ENCODE measurements around the gene SHD. TPM values are rescaled to one million over a fixed set of nuclear protein-coding genes. Genes with fewer than 3 reads are reported as not detected.

SHD gene
- total and polyA plus RNA-seq, 2 of the 8 experiments (the other 6 are each of a cell fraction or from before 2014, with no cell fraction given), result 5.8 to 10.7 TPM

DNA sequence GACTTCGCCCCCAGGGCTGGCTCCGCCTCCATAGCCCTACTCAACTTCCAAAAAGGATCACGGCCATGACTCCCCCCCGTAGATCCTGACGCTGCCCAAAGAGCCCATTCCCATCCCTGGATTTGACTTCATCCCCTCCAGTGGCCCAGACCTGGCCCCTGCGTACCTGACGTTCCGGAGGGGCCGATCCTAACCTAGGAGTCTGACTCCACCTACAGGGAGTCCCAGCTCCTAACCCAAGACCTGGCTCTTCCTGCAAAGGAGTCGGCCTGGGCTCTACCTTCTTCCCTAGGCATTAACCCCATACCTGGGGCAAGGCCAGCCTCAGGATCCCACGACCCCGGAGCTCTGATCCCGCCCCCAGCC lies 48.8 kb downstream of the SHD start:
- H4K8ac ChIP-seq (ENCODE audit: extremely low read depth, insufficient read depth, low read length), result peak overlapping the region; percentile 21; the same call in 1 of the 2 replicates
- no peak overlapping the region for H2BK5ac ChIP-seq (ENCODE audit: low read depth, low read length)
- H3K79me2 ChIP-seq (ENCODE audit: control insufficient read depth in 1 of 2, insufficient read depth in 2 of 2, low read length in 2 of 2), result no peaks in the 10 kb centered on the region
- no peak overlapping the region for H3K14ac ChIP-seq (ENCODE audit: insufficient read length)
- H3K18ac ChIP-seq (ENCODE audit: extremely low read depth, low read length), result peak overlapping the region; percentile 60; the same call in 1 of the 2 replicates
- peaks cover 12% of the 10 kb centered on the region; the same call in 1 of the 2 replicates for H3K23me2 ChIP-seq (ENCODE audit: low read depth, low read length)
- no peaks in the 10 kb centered on the region; a peak in 1 of 7 replicates for H3K27me3 ChIP-seq (replicated peaks in 1 of 4; ENCODE audit: control insufficient read depth in 3 of 4, extremely low read depth in 1 of 4, insufficient read depth in 3 of 4, low read length in 3 of 4)
- peak overlapping the region; percentile 32 to 67 (median 50); a peak in 6 of 8 replicates for H3K4me3 ChIP-seq (ENCODE audit: extremely low read depth in 1 of 4, insufficient read depth in 2 of 4, low read depth in 3 of 4, low read length in 4 of 4)
- no peak overlapping the region for H3K56ac ChIP-seq (replicated peaks; ENCODE audit: insufficient read length, low read depth, low read length)
- H3K23ac ChIP-seq (ENCODE audit: insufficient read length), result no peak overlapping the region
- H3K9ac ChIP-seq (replicated peaks in 1 of 4; ENCODE audit: extremely low read depth in 1 of 4, low read depth in 3 of 4, low read length in 3 of 4), result no peak overlapping the region
- H3K36me3 ChIP-seq (ENCODE audit: control insufficient read depth in 2 of 4, insufficient read depth in 4 of 4, low read length in 3 of 4), result peaks cover 0 to 8% (median 0%) of the 10 kb centered on the region in 4 experiments; a peak in 2 of 8 replicates
- no peak overlapping the region for H2BK120ac ChIP-seq (replicated peaks; ENCODE audit: low read depth, low read length)
- H3K4me1 ChIP-seq (replicated peaks in 1 of 4; ENCODE audit: control insufficient read depth in 3 of 4, insufficient read depth in 4 of 4, low read length in 3 of 4), result peaks cover 0 to 6% (median 3%) of the 10 kb centered on the region in 4 experiments; a peak in 5 of 7 replicates
- POLR2A ChIA-PET (ENCODE audit: partially characterized antibody), result interaction anchor here (0.6 to 1.4 kb wide), 7 partner anchors 10 to 138 kb away, joined by 3 to 7 read pairs (median 3); partner anchors contain the start of genes FSD1, MPND and STAP2
- no peak overlapping the region for H2BK12ac ChIP-seq (ENCODE audit: low read depth, low read length)
- WGBS, 2 experiments (ENCODE audit: extremely low coverage in 1 of 2, insufficient coverage in 1 of 2, insufficient read length in 1 of 2, insufficient replicate concordance in 2 of 2, low coverage in 1 of 2, low lambda C conversion rate in 2 of 2, missing lambda C conversion rate in 1 of 2), result 16% methylated on average over 6 of the region's 13 CpGs; no CpG with 5 or more reads in 1 of the 2 experiments
- H3K4ac ChIP-seq (replicated peaks; ENCODE audit: insufficient read length, low read depth, low read length), result no peak overlapping the region
- TF ChIP-seq BRCA1 (IDR thresholded peaks at IDR 0.05; ENCODE audit: low read depth, low read length) (no peak), POLR2AphosphoS5 (IDR thresholded peaks at IDR 0.05; ENCODE audit: low read depth, low read length) (no peak), RAD21 (IDR thresholded peaks at IDR 0.05 in 1 of 2, conservative IDR thresholded peaks at IDR 0.05 in 1 of 2; ENCODE audit: low read depth in 2 of 2, low read length in 2 of 2) (peak in 1 of 2 experiments; percentile 19; a peak in 1 of 4 replicates), SP4 (IDR thresholded peaks at IDR 0.05; ENCODE audit: low read length) (no peak)
- no peak overlapping the region for H3K27ac ChIP-seq (ENCODE audit: low read depth, low read length)
- FAIRE-seq, result no peak
- peaks cover 4 to 15% of the 10 kb centered on the region in 2 experiments for H4K20me1 ChIP-seq (replicated peaks in 1 of 2; ENCODE audit: control insufficient read depth in 1 of 2, insufficient read depth in 2 of 2, low read length in 2 of 2)
- H2BK15ac ChIP-seq (ENCODE audit: low read length), result no peak overlapping the region
- no peak overlapping the region for H2AK5ac ChIP-seq (ENCODE audit: low read depth, low read length)
- peak overlapping the region; percentile 64 for H4K5ac ChIP-seq (ENCODE audit: insufficient read length, low read depth, low read length)
- H3K79me1 ChIP-seq (ENCODE audit: low read depth, low read length), result no peaks in the 10 kb centered on the region
- H2BK20ac ChIP-seq (ENCODE audit: low read length), result no peak overlapping the region
- H3K4me2 ChIP-seq (ENCODE audit: insufficient read depth in 1 of 2, low read depth in 2 of 2, low read length in 2 of 2), result peak overlapping the region; percentile 88 to 95
- H2AFZ ChIP-seq (ENCODE audit: low read length), result no peak overlapping the region
- peak in 1 of 2 experiments; percentile 87 for DNase-seq (ENCODE audit: low read depth in 1 of 2, low spot score in 2 of 2)
- no peaks in the 10 kb centered on the region for H3K9me3 ChIP-seq (ENCODE audit: insufficient read depth in 2 of 2, low read depth in 1 of 2, low read length in 1 of 2)
- no peak overlapping the region for H4K91ac ChIP-seq (replicated peaks; ENCODE audit: insufficient read length, low read length)
- CTCF ChIA-PET (ENCODE audit: partially characterized antibody), result interaction anchor here (0.6 to 1.3 kb wide), 5 partner anchors 12 to 61 kb away, joined by 3 to 8 read pairs (median 4); partner anchors contain the start of gene MPND
